HFF-Myc (cell line): ENCODE results near the gene ETFBKMT.
A peak's percentile ranks its signal among the peaks of the same experiment; 100 is the strongest.

ENCODE experiments used
- DNase-seq: peaks from one replicate; pipeline ENCODE4 v3.0.0-alpha.2; 2011; ENCODE audit warnings: low read depth; ENCODE audit errors: extremely low read depth
- H3K4me3 ChIP-seq: replicated peaks from 2 replicates; pipeline ENCODE4 v1.5.1; 2011; ENCODE audit warnings: low read depth, mild to moderate bottlenecking, control low read depth, low read length
- CTCF ChIP-seq: IDR thresholded peaks from 2 replicates; pipeline ENCODE4 v1.5.1; 2012; ENCODE audit warnings: mild to moderate bottlenecking, low read depth, low read length, control low read depth; ENCODE audit errors: missing control alignments

Gene ETFBKMT

DNA sequence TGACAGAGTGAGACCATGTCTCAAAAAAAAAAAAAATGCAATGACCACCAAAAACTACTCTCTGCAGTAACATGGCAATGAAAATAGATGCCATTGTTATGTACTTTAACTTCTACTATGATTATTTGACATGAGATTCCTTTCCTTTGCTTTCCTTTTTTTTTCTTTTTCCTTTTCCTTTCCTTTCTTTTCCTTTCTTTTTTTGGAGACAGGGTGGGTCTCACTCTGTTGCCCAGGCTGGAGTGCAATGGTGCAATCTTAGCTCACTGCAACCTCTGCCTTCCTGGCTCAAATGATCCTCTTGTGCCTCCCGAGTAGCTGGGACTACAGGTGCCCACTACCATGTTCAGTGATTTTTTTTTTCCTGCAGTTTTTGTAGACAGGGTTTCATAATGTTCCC lies 24.9 kb upstream of the ETFBKMT start:
- DNase-seq = no peak
- no peak overlapping the region for H3K4me3 ChIP-seq
- no peak for TF ChIP-seq CTCF

DNA sequence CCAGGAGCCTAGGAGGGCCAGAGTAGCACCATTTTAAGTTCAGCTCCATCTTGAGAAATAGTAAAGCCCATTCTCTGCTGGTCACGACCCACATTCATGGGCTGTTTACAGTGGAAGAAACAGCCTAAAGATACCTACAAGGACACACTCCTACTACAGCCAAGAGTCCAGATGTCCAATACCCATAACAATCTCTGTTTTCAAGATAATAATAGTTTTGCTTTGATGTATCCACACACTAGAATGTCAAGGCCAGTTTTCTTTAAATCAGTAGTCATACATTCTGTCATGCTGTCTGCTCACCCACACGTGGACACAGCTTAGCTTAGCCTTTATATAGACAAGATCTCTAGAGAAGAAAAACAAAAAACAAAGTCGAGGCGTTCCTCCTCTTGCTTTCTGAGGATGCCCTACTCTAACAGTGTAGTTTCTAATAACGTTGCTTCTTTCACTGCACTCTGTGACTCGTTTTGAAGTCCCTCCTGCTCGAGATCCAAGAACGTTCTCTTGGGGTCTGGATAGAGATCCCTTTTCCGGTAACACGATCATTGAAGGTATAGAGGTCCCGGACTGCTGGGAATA lies 17.9 kb upstream of the ETFBKMT start:
- no peak overlapping the region for H3K4me3 ChIP-seq
- no peak for DNase-seq
- TF ChIP-seq CTCF = no peak

DNA sequence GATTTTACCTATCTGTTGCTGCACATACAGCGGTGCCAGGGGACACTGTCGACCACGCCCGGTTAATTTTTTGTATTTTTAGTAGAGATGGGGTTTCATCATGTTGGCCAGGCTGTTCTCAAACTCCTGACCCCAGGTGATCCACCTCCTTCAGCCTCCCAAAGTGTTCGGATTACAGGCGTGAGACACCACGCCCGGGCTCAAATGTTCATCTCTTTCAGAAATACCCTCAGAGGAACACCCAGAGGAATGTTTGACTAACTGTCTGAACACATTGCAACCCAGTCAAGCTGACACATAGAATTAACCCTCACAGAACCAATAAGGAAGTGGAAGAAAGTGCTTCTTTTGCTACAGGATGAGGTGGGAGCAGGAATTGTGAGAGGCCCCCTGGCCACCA lies 15.0 kb upstream of the ETFBKMT start:
- no peak for DNase-seq
- no peak for TF ChIP-seq CTCF

DNA sequence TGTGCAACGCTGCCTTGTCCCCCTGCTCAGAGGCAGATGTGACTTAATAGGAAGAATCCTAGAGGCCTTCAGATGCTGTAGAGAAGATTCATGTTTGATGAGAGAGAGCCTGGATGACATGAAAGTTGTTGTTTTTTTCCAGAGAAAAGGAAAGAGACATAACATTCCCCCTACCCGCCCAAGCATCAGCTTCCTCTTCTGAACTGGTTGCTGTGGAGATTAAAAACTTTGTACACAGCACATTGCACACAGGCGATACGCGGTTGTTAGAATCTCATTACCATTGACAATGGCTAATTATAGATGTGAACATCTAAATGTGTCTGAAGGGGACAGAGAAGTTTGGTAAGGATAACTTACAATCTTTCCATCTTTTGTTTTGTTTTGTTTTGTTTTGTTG lies 13.6 kb upstream of the ETFBKMT start:
- H3K4me3 ChIP-seq = no peak overlapping the region
- DNase-seq = no peak
- TF ChIP-seq CTCF = no peak

More for the DNA sequence above, 15.0 kb upstream of the ETFBKMT start:
- H3K4me3 ChIP-seq = no peak overlapping the region

- no peak for DNase-seq
- no peak overlapping the region for H3K4me3 ChIP-seq
- TF ChIP-seq CTCF = no peak
Observed at GRCh38 chr12:31647086-31647491, 12.4 kb upstream of the ETFBKMT start.

DNA sequence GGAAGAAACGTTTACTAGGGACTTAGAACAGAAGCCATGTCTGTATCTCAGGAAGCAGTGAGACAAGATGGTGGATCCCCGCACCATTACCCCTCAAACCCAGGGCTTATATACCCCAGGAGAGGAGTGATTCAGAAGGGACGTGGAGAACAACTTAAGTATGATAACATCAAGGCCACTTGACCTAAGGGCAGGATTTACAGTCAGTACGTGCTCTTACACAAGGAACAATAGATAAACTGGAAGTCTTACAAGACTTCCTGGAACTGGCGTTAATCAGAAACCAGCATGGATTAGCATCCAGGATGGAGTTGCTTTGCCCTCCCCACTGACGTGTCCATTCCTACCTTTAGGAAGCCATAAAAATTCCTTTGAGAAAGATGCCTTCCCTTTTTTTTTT lies 8.6 kb upstream of the ETFBKMT start:
- TF ChIP-seq CTCF = no peak
- DNase-seq = no peak
- H3K4me3 ChIP-seq = peak overlapping the region; percentile 51
